Psoas muscle (tissue), 8 donors: ENCODE results near the gene CLDND1. TPM values are rescaled to one million over a fixed set of nuclear protein-coding genes. Genes with fewer than 3 reads are reported as not detected.
A peak's percentile ranks its signal among the peaks of the same experiment; 100 is the strongest.

Source experiments
- ATAC-seq, 4 donors: fragments of 200-7000 bp; cut with Tn5 transposase; one replicate each; pipeline ENCODE4 v1.9.1; 2020; ENCODE audit warnings: moderate library complexity in 3 of 4, mild to moderate bottlenecking in 2 of 4
- DNase-seq, 2 donors: peaks; one replicate each; pipeline ENCODE4 v3.0.0-alpha.2; 2020
- H3K27ac ChIP-seq: fragments of 200-600 bp; one replicate; pipeline ENCODE4 v1.8.0; 2022
- H3K27me3 ChIP-seq, 3 donors: fragments of 200-600 bp in 1 of 3; one replicate each; pipeline versions ENCODE4 v1.6.1 to v1.8.0; 2013 to 2022; ENCODE audit warnings: low read length in 2 of 3, mild to moderate bottlenecking in 2 of 3, moderate library complexity in 1 of 3; ENCODE audit not compliant: insufficient read depth in 3 of 3
- H3K36me3 ChIP-seq, 2 donors: fragments of 200-600 bp in 1 of 2; one replicate each; pipeline versions ENCODE4 v1.6.1 to v1.8.0; 2013 to 2022; ENCODE audit warnings: low read depth in 1 of 2, mild to moderate bottlenecking in 1 of 2, moderate library complexity in 1 of 2; ENCODE audit not compliant: insufficient read depth in 1 of 2
- H3K4me1 ChIP-seq: fragments of 200-600 bp; one replicate; pipeline ENCODE4 v1.8.0; 2022
- H3K4me3 ChIP-seq: fragments of 200-600 bp; one replicate; pipeline ENCODE4 v1.8.0; 2022; ENCODE audit warnings: mild to moderate bottlenecking
- H3K9me3 ChIP-seq: fragments of 200-600 bp; one replicate; pipeline ENCODE4 v1.8.0; 2022
- CTCF ChIP-seq: fragments of 200-600 bp; IDR thresholded peaks from one replicate; pipeline ENCODE4 v1.8.0; 2022; ENCODE audit warnings: antibody characterized with exemption
- WGBS, 3 donors: extraction: QIAGEN DNeasy Blood & Tissue Kit; methylation state at CpG; one replicate each; pipeline versions ENCODE4 v1.1.6 to v1.1.7; 2013; 5-methylcytosine and 5-hydroxymethylcytosine counted together
- intact Hi-C, 2 donors: fragments of 100-400 bp; cut with DNase I; formaldehyde crosslinking; loops; one replicate each; pipeline versions ENCODE4 v1.11.0 to v1.14.2; 2022
- polyA plus RNA-seq, 3 donors: library from polyadenylated mRNA; stranded (reverse); fragments of 200-250 nt; gene quantifications; one replicate each; pipeline ENCODE4 v1.2.3, GENCODE V29; 2013
- total RNA-seq, 4 donors: library from RNA; stranded (reverse); fragmentation: NEBNext Ultra II Directional in 2 of 4; extraction: Animal tissue kit (Norgen Biotek cat#: 25700) in 2 of 4; gene quantifications; one replicate each; pipeline versions ENCODE4 v1.2.1 to v1.2.4, GENCODE V29; 2021 to 2023
- donor health status: healthy with polysubstance abuse.
- donor health status: DM: no; HTN: no; CAD: no; lungs with moderate emphysema.
- donor health status: Bipolar disorder and iron deficiency.
- donor health status: healthy.
- donor health status: DM: yes; HTN: yes; CAD: no.
- donor health status: DM: no; HTN: no; CAD: no.
- donor health status: DM: no; HTN: no; CAD: no.
- donor health status: DM: yes; HTN: yes; CAD: no.

The CLDND1 gene
- total and polyA plus RNA-seq, 7 donors = 48.1 to 78.9 (median 63.3) TPM

GRCh38 chr3:98529856-98530459, 7.3 kb upstream of the CLDND1 start:
- Histone ChIP-seq H3K27ac (no peak overlapping the region), H3K27me3 (no peaks in the 10 kb centered on the region), H3K4me1 (peaks cover 8% of the 10 kb centered on the region), H3K4me3 (no peak overlapping the region), H3K36me3 (no peaks in the 10 kb centered on the region), H3K9me3 (no peaks in the 10 kb centered on the region)
- DNase-seq (no peak), ATAC-seq (peak; percentile 66 to 95 (median 90))
- intact Hi-C loops = loop anchor here in 1 of 2 donors (5.0 kb wide), 1 partner anchor 62 kb away; the partner anchor contains the start of gene CPOX
- 60 to 74% (median 62%) methylated on average over 8 of the region's 8 CpGs for WGBS, 3 donors
- no peak for TF ChIP-seq CTCF

GRCh38 chr3:98528474-98529346, 6.0 kb upstream of the CLDND1 start:
- Histone ChIP-seq H3K27ac (no peak overlapping the region), H3K9me3 (no peaks in the 10 kb centered on the region), H3K36me3 (no peaks in the 10 kb centered on the region), H3K4me3 (no peak overlapping the region), H3K27me3 (no peaks in the 10 kb centered on the region), H3K4me1 (peaks cover 8% of the 10 kb centered on the region)
- TF ChIP-seq CTCF = no peak
- DNase-seq (no peak), ATAC-seq (no peak)
- WGBS, 3 donors = 48 to 51% (median 49%) methylated on average over 4 of the region's 4 CpGs
- intact Hi-C loops = loop anchor here in 1 of 2 donors (5.0 kb wide), 1 partner anchor 64 kb away; the partner anchor contains the start of gene CPOX

- Histone ChIP-seq H3K27ac (no peak overlapping the region), H3K4me3 (no peak overlapping the region), H3K9me3 (no peaks in the 10 kb centered on the region), H3K4me1 (peaks cover 22% of the 10 kb centered on the region), H3K36me3 (peaks cover 0 to 8% of the 10 kb centered on the region in 2 donors), H3K27me3 (no peaks in the 10 kb centered on the region)
- ATAC-seq = no peak
- TF ChIP-seq CTCF = no peak
- intact Hi-C loops = loop anchor here in 1 of 2 donors (5.0 kb wide), 1 partner anchor 67 kb away; the partner anchor contains the start of gene CPOX
- DNase-seq = no peak
- 87 to 89% (median 88%) methylated on average over 6 of the region's 6 CpGs for WGBS, 3 donors
These were observed 2.8 kb upstream of the CLDND1 start for GRCh38 chr3:98525494-98525893.

GRCh38 chr3:98521897-98522543, 682 bp downstream of the CLDND1 start:
- peak; percentile 26 to 52 for DNase-seq
- H3K9me3 ChIP-seq = no peaks in the 10 kb centered on the region
- H3K4me3 ChIP-seq = peak overlapping the region; percentile 87
- peaks cover 8 to 40% of the 10 kb centered on the region in 2 donors for H3K36me3 ChIP-seq
- ATAC-seq = peak; percentile 53 to 75 (median 69)
- TF ChIP-seq CTCF = no peak
- no peaks in the 10 kb centered on the region for H3K27me3 ChIP-seq
- 0 to 1% (median 1%) methylated on average over 16 of the region's 16 CpGs for WGBS, 3 donors
- peaks cover 29% of the 10 kb centered on the region for H3K4me1 ChIP-seq
- peak overlapping the region; percentile 96 for H3K27ac ChIP-seq
- intact Hi-C loops = no loop called here
